Kasumi-1 (cell line): ENCODE results near the gene MTAP.

Experiments used
- DNase-seq, 2 experiments: peaks; one replicate each; lab custom pipeline; 2025; lab: John Stamatoyannopoulos, UW

The MTAP gene

DNA sequence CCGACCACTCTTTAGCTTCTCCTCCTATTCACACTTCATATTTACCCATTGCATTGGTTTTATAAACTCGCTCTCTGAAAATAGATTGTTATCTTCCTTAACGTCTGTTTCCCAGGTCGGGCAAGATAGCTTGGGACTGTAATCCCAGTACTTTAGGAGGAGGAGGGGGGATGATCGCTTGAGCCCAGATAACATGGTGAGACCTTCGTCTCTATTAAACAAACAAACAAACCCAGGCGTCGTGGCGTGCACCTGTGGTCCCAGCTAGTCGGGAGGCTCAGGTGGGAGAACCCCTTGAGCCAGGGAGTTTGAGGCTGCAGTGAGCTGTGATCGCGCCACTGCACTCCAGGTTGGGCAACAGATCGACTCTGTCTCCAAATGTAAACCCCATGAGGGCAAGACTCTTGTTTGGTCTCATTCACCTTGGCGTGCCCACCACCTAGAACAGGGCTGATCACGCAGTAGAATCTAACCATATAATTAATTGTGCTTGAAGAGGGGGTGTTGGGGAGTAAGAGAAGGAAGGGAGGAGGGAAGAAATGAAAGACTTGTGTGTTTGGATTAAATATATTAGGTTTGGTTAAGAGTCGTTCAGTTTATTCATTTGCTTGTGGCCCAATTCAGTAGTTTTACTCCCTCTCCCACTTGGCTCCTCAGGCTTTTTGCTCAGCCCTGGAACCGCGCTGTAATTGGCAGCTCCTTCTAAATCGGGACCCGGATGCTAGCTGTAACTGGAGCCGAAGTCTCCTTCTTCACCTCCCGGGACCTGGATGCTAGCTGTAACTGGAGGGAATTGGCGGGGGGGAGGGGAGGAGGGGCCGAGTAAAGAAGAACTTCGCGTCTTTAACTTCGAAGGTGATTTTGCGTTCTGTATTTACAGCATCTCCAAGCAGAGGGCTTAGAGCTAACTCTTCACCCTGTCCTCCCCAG lies 166.8 kb downstream of the MTAP start:
- DNase-seq, result no peak

- DNase-seq, result no peak
Measured at GRCh38 chr9:21969951-21970799, 167.7 kb downstream of the MTAP start.

- no peak for DNase-seq
Measured at GRCh38 chr9:21970800-21971640, 168.6 kb downstream of the MTAP start.

GRCh38 chr9:21972361-21972760 lies 169.9 kb downstream of the MTAP start:
- DNase-seq, result no peak

DNA sequence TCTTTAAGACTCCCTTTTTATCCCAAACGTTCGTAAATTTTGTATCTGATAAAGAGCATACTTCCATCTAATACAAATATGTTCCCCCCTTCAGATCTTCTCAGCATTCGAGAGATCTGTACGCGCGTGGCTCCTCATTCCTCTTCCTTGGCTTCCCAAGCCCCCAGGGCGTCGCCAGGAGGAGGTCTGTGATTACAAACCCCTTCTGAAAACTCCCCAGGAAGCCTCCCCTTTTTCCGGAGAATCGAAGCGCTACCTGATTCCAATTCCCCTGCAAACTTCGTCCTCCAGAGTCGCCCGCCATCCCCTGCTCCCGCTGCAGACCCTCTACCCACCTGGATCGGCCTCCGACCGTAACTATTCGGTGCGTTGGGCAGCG lies 171.9 kb downstream of the MTAP start:
- no peak for DNase-seq

DNA sequence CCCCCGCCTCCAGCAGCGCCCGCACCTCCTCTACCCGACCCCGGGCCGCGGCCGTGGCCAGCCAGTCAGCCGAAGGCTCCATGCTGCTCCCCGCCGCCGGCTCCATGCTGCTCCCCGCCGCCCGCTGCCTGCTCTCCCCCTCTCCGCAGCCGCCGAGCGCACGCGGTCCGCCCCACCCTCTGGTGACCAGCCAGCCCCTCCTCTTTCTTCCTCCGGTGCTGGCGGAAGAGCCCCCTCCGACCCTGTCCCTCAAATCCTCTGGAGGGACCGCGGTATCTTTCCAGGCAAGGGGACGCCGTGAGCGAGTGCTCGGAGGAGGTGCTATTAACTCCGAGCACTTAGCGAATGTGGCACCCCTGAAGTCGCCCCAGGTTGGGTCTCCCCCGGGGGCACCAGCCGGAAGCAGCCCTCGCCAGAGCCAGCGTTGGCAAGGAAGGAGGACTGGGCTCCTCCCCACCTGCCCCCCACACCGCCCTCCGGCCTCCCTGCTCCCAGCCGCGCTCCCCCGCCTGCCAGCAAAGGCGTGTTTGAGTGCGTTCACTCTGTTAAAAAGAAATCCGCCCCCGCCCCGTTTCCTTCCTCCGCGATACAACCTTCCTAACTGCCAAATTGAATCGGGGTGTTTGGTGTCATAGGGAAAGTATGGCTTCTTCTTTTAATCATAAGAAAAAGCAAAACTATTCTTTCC lies 172.4 kb downstream of the MTAP start:
- DNase-seq, result peak in 1 of 2 experiments; percentile 24

DNA sequence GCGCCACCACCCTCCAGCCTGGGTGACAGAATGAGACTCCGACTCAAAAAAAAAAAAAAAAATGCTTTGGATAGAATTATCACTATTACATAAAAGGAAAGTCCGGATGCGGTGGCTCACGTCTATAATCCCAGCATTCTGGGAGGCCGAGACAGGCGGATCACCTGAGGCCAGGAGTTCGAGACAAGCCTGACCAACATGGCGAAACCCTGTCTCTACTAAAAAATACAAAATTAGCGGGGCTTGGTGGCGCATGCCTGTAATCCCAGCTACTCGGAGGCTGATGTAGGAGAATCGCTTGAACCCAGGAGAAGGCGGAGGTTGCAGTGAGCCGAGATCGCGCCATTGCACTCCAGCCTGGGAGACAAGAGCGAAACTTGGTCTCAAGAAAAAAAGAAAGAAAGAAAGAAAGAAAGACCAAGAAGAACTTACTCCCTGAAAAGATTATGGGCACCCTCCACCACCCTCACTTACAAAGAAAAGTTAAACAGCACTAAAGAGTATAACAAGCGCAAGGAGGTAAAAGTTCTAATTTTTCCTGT lies 174.0 kb downstream of the MTAP start:
- no peak for DNase-seq

DNA sequence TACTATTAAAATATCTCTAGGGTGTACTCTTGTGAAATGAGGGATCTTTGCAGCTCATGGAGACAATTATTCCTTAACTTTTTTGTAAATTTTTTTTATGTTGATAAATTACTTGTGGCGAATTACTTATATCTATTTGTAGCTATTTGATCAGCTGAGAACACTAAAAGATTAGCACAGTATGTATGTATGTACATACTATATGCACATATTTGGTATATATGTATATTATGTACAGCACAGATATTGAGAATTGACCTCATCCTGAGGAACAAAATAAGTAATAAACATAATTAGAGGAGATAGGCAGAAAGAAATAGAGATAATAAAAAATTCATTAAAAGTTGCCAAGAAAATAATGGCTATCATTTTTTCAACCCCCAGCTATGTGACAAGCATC lies 180.0 kb downstream of the MTAP start:
- DNase-seq, result no peak

DNA sequence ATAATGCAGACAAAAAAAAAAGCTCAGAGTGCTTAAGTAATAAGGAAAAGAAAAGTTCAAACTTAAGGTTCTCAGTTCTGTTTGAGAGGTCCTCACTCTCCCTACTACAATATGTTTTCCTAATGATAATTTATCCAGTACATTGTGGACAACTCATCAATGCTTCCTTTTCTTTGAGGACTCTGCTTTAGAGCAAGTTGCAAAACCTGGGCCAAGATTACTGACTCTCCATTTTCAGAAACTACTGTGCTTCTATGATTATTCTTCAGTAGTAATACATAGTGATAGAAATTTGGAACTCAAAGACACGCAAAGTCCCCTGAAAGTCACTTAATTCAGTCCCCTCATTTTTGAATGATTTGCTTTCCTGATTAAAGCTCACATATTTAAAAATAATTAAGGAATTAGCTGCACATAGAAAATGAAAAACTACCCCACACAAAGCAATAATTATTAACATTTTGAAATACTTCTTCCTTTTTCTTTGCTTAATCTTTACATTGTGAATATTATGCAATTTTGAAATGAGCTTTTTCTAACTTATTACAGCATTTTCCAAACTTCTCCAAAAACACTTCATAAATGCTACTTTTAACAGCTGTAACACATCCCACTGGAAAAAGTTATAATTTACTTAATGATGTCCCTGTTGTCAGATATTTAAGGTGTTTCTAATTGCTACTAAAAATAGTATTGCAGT lies 180.6 kb downstream of the MTAP start:
- DNase-seq, result no peak

DNA sequence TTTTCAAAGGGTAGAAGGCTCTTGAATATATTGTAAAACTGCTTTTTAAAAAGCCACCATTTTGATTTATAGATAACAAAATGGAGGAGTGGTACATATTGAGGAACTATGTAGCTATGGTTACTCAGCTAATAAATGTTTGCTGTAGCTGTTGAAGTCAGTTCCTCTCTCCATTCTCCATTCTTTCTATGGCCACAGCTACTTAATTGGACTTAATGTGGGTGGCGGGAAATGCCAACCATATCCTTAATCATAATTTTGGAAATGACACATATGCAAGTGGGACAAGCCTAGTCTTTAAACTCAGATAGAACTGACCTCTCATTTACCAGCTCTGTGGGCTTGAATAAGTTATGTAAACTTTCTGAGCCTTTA lies 181.1 kb downstream of the MTAP start:
- no peak for DNase-seq

DNA sequence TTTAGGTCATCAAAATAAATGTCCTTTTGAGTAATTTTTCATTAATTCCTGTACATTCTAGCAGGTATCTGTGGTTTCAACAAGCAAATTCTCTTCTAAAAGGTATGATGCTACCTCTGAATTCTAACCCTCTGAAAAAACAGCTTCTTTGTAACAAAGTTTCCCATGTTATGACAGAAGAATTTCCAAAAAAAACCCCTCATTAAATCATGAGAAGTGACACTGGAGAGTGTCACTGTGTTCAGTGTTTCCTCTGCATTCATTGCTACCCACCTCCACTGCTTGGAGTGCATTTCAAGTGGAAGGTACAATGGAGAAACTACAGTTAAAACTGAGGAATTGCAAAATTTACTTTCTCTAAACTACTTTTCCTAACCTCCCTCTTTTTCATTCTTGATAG lies 181.7 kb downstream of the MTAP start:
- DNase-seq, result no peak

DNA sequence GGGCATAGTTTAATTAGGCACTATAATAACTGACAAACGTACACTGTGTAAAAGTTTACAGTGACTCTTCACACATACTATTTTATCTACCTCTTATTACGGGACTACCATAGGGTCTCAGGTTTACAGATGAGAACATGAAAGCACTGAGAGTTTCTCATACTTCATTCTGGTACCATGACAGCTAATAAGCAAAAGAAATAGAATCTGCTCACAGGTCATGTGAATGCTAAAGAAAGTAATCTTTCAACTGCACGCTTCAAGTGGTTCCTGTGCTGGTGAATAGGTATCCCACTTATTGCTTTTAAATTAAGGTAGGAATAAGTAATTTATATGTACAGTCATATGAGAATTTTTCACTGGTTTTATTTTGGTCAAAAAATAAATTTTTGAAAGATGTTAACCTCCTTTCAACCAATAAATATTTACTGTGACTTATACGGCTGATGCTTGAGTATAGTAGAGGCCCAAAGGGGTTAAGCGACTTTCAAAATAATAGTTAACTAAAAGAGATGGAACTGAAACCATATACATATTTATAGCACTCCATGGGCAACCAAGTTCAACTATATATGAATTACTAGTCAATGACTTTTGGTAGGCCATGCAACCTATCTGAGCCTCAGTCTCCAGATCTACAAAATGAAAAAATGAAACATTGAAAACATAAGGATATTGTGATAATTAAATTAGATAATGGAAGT lies 183.7 kb downstream of the MTAP start:
- DNase-seq, result no peak
